Right lobe of liver (tissue), 4 donors: ENCODE data around the gene PNRC1.

Experiments
- POLR2A ChIP-seq: fragments of 450-650 bp; IDR thresholded peaks from one replicate; pipeline ENCODE4 v1.6.1; 2017; ENCODE audit warnings: antibody characterized with exemption, mild to moderate bottlenecking
- TF ChIP-seq, protein P1 (sequence below), 4 donors: fragments of 200-600 bp in 3 of 4; fragments of 450-650 bp in 1 of 4; IDR thresholded peaks; one replicate each; pipeline versions ENCODE4 v1.5.1 to v1.8.0; 2016 to 2022; ENCODE audit warnings: antibody characterized with exemption in 4 of 4, mild to moderate bottlenecking in 2 of 4
- donor health status: DM: no; HTN: no; CAD: no.
- donor health status: DM: no; HTN: no; CAD: no.
- donor health status: DM: no; HTN: yes; CAD: no.

DNA sequence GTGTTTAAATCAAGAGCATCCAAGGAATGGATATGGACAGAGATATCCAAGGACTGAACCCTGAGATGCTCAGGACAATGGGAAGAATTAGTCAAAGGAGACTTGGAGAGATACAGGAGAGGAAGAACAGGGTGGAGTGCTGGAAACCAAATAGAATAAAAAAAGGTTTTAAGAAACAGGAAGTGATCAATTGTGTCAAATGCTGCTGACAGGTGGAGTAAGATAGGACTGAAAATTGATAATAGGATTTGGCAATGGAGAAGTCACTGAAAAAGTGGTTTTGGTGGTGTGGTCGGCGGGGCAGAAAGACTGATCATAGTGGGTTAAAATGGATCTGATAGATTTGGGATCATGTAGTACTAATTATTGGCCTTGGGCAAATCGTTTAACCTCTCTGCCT lies 37.9 kb upstream of the PNRC1 start:
- TF ChIP-seq, protein P1, sequence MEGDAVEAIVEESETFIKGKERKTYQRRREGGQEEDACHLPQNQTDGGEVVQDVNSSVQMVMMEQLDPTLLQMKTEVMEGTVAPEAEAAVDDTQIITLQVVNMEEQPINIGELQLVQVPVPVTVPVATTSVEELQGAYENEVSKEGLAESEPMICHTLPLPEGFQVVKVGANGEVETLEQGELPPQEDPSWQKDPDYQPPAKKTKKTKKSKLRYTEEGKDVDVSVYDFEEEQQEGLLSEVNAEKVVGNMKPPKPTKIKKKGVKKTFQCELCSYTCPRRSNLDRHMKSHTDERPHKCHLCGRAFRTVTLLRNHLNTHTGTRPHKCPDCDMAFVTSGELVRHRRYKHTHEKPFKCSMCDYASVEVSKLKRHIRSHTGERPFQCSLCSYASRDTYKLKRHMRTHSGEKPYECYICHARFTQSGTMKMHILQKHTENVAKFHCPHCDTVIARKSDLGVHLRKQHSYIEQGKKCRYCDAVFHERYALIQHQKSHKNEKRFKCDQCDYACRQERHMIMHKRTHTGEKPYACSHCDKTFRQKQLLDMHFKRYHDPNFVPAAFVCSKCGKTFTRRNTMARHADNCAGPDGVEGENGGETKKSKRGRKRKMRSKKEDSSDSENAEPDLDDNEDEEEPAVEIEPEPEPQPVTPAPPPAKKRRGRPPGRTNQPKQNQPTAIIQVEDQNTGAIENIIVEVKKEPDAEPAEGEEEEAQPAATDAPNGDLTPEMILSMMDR (IDR thresholded peaks at IDR 0.05), result no peak
- TF ChIP-seq POLR2A, result no peak
